K562 (cell line): ENCODE data around the gene POLR3E. TPM values are rescaled to one million over a fixed set of nuclear protein-coding genes. Genes with fewer than 3 reads are reported as not detected.

Experiments used
- TBL1XR1 ChIP-seq, 2 experiments: IDR thresholded peaks; 2 replicates each; pipeline ENCODE4 v1.6.1; 2012; ENCODE audit warnings: improper control_type of control experiment in 2 of 2, low read length in 2 of 2, mild to moderate bottlenecking in 1 of 2
- ZNF668 ChIP-seq: fragments of 250-450 bp; sonication (Bioruptor Pico); IDR thresholded peaks from 2 replicates; pipeline ENCODE4 v1.8.0; 2022; ENCODE audit warnings: mild to moderate bottlenecking, inconsistent platforms
- polyA plus RNA-seq, 8 experiments: library from polyadenylated mRNA; depleted of rRNA in 4 of 8; stranded (reverse) in 5 of 8; unstranded in 3 of 8; fragments of >200 nt; fragmentation: Nextera tagmentation in 2 of 8; fragmentation: Illumina TruSeq in 1 of 8; extraction: Ambion mirVana in 2 of 8; extraction: Trizol in 1 of 8; gene quantifications; 2 replicates each; pipeline versions ENCODE4 v1.2.1 to v1.2.3, GENCODE V29; 2011 to 2014; ENCODE audit warnings: inconsistent platforms in 1 of 8, missing spikeins in 1 of 8
- total RNA-seq, 7 experiments: library from RNA; depleted of rRNA in 6 of 7; stranded (reverse); fragments of >200 nt in 6 of 7; fragmentation: Illumina TruSeq in 2 of 7; extraction: Trizol in 2 of 7; gene quantifications; 2 replicates each; pipeline versions ENCODE4 v1.2.1 to v1.2.3, GENCODE V29; 2011 to 2021; ENCODE audit warnings: low replicate concordance in 1 of 7
- TF ChIP-seq, protein P1 (sequence below): fragments of 450-650 bp; IDR thresholded peaks from 2 replicates; pipeline ENCODE4 v1.6.1; 2016; ENCODE audit warnings: mild to moderate bottlenecking, moderate library complexity

Gene POLR3E
- total and polyA plus RNA-seq, 9 of the 15 experiments (the other 6 are each of a cell fraction or from before 2014, with no cell fraction given): 17.7 to 151 (median 82.6) TPM

DNA sequence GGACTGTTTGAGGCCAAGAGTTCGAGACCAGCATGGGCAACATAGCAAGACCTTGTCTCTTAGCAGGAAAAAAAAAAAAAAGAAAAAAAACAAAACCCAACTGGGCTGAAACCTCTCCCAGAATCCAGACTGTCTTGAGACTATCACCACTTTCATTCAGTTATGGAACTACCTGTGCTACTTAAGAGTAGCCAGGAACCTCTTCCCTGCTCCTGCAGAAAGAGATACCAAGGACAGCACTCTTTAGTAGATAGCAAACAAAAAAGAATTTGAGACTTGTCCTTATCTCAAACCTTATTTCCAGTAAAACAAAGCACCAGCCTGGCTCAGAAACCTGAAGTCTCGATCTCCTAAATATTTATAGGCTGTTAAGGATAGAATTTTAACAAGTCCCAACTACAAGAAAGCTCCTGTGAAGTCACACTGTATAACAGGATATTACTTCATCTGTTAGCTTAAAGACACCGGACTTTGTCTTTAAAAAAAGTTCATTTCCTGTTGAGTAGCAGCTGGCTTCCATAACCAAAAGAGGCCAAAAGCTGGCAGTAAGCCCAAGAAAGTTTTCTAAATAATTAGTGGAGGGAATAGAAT lies 72.1 kb downstream of the POLR3E start (continued):
- TF ChIP-seq, protein P1, sequence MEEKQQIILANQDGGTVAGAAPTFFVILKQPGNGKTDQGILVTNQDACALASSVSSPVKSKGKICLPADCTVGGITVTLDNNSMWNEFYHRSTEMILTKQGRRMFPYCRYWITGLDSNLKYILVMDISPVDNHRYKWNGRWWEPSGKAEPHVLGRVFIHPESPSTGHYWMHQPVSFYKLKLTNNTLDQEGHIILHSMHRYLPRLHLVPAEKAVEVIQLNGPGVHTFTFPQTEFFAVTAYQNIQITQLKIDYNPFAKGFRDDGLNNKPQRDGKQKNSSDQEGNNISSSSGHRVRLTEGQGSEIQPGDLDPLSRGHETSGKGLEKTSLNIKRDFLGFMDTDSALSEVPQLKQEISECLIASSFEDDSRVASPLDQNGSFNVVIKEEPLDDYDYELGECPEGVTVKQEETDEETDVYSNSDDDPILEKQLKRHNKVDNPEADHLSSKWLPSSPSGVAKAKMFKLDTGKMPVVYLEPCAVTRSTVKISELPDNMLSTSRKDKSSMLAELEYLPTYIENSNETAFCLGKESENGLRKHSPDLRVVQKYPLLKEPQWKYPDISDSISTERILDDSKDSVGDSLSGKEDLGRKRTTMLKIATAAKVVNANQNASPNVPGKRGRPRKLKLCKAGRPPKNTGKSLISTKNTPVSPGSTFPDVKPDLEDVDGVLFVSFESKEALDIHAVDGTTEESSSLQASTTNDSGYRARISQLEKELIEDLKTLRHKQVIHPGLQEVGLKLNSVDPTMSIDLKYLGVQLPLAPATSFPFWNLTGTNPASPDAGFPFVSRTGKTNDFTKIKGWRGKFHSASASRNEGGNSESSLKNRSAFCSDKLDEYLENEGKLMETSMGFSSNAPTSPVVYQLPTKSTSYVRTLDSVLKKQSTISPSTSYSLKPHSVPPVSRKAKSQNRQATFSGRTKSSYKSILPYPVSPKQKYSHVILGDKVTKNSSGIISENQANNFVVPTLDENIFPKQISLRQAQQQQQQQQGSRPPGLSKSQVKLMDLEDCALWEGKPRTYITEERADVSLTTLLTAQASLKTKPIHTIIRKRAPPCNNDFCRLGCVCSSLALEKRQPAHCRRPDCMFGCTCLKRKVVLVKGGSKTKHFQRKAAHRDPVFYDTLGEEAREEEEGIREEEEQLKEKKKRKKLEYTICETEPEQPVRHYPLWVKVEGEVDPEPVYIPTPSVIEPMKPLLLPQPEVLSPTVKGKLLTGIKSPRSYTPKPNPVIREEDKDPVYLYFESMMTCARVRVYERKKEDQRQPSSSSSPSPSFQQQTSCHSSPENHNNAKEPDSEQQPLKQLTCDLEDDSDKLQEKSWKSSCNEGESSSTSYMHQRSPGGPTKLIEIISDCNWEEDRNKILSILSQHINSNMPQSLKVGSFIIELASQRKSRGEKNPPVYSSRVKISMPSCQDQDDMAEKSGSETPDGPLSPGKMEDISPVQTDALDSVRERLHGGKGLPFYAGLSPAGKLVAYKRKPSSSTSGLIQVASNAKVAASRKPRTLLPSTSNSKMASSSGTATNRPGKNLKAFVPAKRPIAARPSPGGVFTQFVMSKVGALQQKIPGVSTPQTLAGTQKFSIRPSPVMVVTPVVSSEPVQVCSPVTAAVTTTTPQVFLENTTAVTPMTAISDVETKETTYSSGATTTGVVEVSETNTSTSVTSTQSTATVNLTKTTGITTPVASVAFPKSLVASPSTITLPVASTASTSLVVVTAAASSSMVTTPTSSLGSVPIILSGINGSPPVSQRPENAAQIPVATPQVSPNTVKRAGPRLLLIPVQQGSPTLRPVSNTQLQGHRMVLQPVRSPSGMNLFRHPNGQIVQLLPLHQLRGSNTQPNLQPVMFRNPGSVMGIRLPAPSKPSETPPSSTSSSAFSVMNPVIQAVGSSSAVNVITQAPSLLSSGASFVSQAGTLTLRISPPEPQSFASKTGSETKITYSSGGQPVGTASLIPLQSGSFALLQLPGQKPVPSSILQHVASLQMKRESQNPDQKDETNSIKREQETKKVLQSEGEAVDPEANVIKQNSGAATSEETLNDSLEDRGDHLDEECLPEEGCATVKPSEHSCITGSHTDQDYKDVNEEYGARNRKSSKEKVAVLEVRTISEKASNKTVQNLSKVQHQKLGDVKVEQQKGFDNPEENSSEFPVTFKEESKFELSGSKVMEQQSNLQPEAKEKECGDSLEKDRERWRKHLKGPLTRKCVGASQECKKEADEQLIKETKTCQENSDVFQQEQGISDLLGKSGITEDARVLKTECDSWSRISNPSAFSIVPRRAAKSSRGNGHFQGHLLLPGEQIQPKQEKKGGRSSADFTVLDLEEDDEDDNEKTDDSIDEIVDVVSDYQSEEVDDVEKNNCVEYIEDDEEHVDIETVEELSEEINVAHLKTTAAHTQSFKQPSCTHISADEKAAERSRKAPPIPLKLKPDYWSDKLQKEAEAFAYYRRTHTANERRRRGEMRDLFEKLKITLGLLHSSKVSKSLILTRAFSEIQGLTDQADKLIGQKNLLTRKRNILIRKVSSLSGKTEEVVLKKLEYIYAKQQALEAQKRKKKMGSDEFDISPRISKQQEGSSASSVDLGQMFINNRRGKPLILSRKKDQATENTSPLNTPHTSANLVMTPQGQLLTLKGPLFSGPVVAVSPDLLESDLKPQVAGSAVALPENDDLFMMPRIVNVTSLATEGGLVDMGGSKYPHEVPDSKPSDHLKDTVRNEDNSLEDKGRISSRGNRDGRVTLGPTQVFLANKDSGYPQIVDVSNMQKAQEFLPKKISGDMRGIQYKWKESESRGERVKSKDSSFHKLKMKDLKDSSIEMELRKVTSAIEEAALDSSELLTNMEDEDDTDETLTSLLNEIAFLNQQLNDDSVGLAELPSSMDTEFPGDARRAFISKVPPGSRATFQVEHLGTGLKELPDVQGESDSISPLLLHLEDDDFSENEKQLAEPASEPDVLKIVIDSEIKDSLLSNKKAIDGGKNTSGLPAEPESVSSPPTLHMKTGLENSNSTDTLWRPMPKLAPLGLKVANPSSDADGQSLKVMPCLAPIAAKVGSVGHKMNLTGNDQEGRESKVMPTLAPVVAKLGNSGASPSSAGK: no peak
- TF ChIP-seq TBL1XR1 (IDR thresholded peaks at IDR 0.05; ENCODE audit: low read length in 2 of 2) (0 out of 4 replicates have a peak, but pooled peaks of 1 of the 2 experiments have one; percentile 10), ZNF668 (CRISPR knock-in tag) (no peak)
